Measurements from ENCODE around the gene PAPSS2. TPM values are rescaled to one million over a fixed set of nuclear protein-coding genes. Genes with fewer than 3 reads are reported as not detected.

PAPSS2 gene
- total RNA-seq, 1 experiment from 2014 or later, result 14.6 TPM

GRCh38 chr10:87724789-87725188, 65.1 kb downstream of the PAPSS2 start:
- H2AFZ ChIP-seq (ENCODE audit: low read depth, low read length, poor library complexity, severe bottlenecking), result no peak overlapping the region
- no peak for DNase-seq (ENCODE audit: low read depth, low spot score)
- no peaks in the 10 kb centered on the region for H3K4me1 ChIP-seq (ENCODE audit: control insufficient read depth in 1 of 2, insufficient read depth in 2 of 2, low read length in 2 of 2)
- no peaks in the 10 kb centered on the region for H4K20me1 ChIP-seq (ENCODE audit: insufficient read depth)
- H3K9ac ChIP-seq (ENCODE audit: low read length), result no peak overlapping the region
- no peak overlapping the region for H3K4me2 ChIP-seq (ENCODE audit: low read length)
- no peaks in the 10 kb centered on the region for H3K79me2 ChIP-seq (ENCODE audit: insufficient read depth, low read length)
- TF ChIP-seq SP1 (IDR thresholded peaks at IDR 0.05; ENCODE audit: low read depth) (no peak), POLR2AphosphoS5 (IDR thresholded peaks at IDR 0.05; ENCODE audit: low read depth, low read length) (no peak), TCF7L2 (IDR thresholded peaks at IDR 0.05; ENCODE audit: borderline replicate concordance, extremely low read depth, insufficient read depth, insufficient read length) (no peak), ZFX (IDR thresholded peaks at IDR 0.05) (no peak), CBX3 (IDR thresholded peaks at IDR 0.05; ENCODE audit: low read depth) (no peak), ZNF274 (IDR thresholded peaks at IDR 0.05; ENCODE audit: low read depth, low read length) (no peak), YY1 (IDR thresholded peaks at IDR 0.05; ENCODE audit: extremely low read depth, insufficient replicate concordance, low read depth, low read length) (no peak), SRF (IDR thresholded peaks at IDR 0.05; ENCODE audit: low read depth) (no peak), CEBPB (IDR thresholded peaks at IDR 0.05; ENCODE audit: low read depth) (no peak), EGR1 (IDR thresholded peaks at IDR 0.05; ENCODE audit: low read depth) (no peak), RAD21 (IDR thresholded peaks at IDR 0.05; ENCODE audit: low read depth) (no peak), POLR2A (IDR thresholded peaks at IDR 0.05; ENCODE audit: borderline replicate concordance, extremely low read depth, insufficient read depth, insufficient read length) (no peak), ATF3 (IDR thresholded peaks at IDR 0.05) (no peak), JUND (IDR thresholded peaks at IDR 0.05) (no peak), MAX (IDR thresholded peaks at IDR 0.05) (no peak), SIN3A (IDR thresholded peaks at IDR 0.05; ENCODE audit: low read depth) (no peak), ELF1 (IDR thresholded peaks at IDR 0.05; ENCODE audit: borderline replicate concordance, low read depth) (no peak)
- TF ChIP-seq, protein P1, sequence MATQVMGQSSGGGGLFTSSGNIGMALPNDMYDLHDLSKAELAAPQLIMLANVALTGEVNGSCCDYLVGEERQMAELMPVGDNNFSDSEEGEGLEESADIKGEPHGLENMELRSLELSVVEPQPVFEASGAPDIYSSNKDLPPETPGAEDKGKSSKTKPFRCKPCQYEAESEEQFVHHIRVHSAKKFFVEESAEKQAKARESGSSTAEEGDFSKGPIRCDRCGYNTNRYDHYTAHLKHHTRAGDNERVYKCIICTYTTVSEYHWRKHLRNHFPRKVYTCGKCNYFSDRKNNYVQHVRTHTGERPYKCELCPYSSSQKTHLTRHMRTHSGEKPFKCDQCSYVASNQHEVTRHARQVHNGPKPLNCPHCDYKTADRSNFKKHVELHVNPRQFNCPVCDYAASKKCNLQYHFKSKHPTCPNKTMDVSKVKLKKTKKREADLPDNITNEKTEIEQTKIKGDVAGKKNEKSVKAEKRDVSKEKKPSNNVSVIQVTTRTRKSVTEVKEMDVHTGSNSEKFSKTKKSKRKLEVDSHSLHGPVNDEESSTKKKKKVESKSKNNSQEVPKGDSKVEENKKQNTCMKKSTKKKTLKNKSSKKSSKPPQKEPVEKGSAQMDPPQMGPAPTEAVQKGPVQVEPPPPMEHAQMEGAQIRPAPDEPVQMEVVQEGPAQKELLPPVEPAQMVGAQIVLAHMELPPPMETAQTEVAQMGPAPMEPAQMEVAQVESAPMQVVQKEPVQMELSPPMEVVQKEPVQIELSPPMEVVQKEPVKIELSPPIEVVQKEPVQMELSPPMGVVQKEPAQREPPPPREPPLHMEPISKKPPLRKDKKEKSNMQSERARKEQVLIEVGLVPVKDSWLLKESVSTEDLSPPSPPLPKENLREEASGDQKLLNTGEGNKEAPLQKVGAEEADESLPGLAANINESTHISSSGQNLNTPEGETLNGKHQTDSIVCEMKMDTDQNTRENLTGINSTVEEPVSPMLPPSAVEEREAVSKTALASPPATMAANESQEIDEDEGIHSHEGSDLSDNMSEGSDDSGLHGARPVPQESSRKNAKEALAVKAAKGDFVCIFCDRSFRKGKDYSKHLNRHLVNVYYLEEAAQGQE (IDR thresholded peaks at IDR 0.05; ENCODE audit: low read depth), result no peak
- TF ChIP-seq, protein P2, sequence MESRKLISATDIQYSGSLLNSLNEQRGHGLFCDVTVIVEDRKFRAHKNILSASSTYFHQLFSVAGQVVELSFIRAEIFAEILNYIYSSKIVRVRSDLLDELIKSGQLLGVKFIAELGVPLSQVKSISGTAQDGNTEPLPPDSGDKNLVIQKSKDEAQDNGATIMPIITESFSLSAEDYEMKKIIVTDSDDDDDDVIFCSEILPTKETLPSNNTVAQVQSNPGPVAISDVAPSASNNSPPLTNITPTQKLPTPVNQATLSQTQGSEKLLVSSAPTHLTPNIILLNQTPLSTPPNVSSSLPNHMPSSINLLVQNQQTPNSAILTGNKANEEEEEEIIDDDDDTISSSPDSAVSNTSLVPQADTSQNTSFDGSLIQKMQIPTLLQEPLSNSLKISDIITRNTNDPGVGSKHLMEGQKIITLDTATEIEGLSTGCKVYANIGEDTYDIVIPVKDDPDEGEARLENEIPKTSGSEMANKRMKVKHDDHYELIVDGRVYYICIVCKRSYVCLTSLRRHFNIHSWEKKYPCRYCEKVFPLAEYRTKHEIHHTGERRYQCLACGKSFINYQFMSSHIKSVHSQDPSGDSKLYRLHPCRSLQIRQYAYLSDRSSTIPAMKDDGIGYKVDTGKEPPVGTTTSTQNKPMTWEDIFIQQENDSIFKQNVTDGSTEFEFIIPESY (IDR thresholded peaks at IDR 0.05; ENCODE audit: extremely low read depth, insufficient replicate concordance, low read length), result no peak
- no peaks in the 10 kb centered on the region for H3K27me3 ChIP-seq (ENCODE audit: insufficient read depth, low read length)
- POLR2A ChIA-PET, result no interaction called here
- no TSS peak for BruUV-seq (replicated peaks)
- RAD21 ChIA-PET (ENCODE audit: low non-redundant PET in 1 of 2, low total read pairs in 2 of 2, uncharacterized antibody in 2 of 2, unreplicated experiment in 2 of 2), result no interaction called here
- H3K27ac ChIP-seq (ENCODE audit: low read depth, low read length), result no peak overlapping the region
- H3K36me3 ChIP-seq (ENCODE audit: control insufficient read depth in 1 of 2, insufficient read depth in 2 of 2, low read length in 2 of 2), result no peaks in the 10 kb centered on the region
- no peaks in the 10 kb centered on the region for H3K9me3 ChIP-seq (ENCODE audit: control insufficient read depth in 1 of 2, insufficient read depth in 1 of 2, low read depth in 1 of 2, low read length in 2 of 2)
- ATAC-seq, result no peak
- CTCF ChIA-PET, result no interaction called here
- intact Hi-C loops (cut with micrococcal nuclease), result no loop called here
- H3K4me3 ChIP-seq (replicated peaks in 1 of 2; ENCODE audit: low read depth in 1 of 2, low read length in 2 of 2), result no peak overlapping the region
- H3K9me2 ChIP-seq (ENCODE audit: insufficient read depth), result no peaks in the 10 kb centered on the region
